RWPE1 (cell line): ENCODE data around the gene DDX42.

Source experiments
- CTCF ChIA-PET: fragments of 350-600 bp; sonication (Branson Sonifier 250); formaldehyde crosslinking; extraction: SDS; loops from one replicate; lab custom pipeline; 2021; lab: Yijun Ruan, JAX
- POLR2A ChIA-PET: fragments of 400-600 bp; formaldehyde crosslinking; extraction: SDS; loops from one replicate; lab custom pipeline; 2020; ENCODE audit warnings: antibody characterized with exemption; ENCODE audit not compliant: low non-redundant PET; lab: Yijun Ruan, JAX
- DNase-seq: peaks from one replicate; pipeline ENCODE4 v3.0.0; 2012; ENCODE audit warnings: low spot score
- H3K27ac ChIP-seq: fragments of 450-650 bp; 2 replicates; pipeline ENCODE4 v1.5.1; 2017
- CTCF ChIP-seq: fragments of 450-650 bp; conservative IDR thresholded peaks from 2 replicates; pipeline ENCODE4 v1.5.1; 2017; ENCODE audit warnings: low read depth, mild to moderate bottlenecking

Gene DDX42

GRCh38 chr17:63837962-63838600, 64.1 kb downstream of the DDX42 start:
- TF ChIP-seq CTCF = no peak
- ChIA-PET POLR2A (interaction anchor here (0.6 to 1.0 kb wide), 2 partner anchors 10 to 61 kb away, joined by 3 to 5 read pairs; partner anchors contain the start of gene FTSJ3), CTCF (interaction anchor here (1.7 kb wide), 1 partner anchor 11 kb away, joined by 12 read pairs; no protein-coding TSS in a partner anchor)
- H3K27ac ChIP-seq = peak overlapping the region; percentile 93
- DNase-seq = no peak

- H3K27ac ChIP-seq = peak overlapping the region; percentile 93
- CTCF ChIA-PET = interaction anchor here (0.7 to 1.7 kb wide), 2 partner anchors 10 to 11 kb away, joined by 4 to 12 read pairs; no protein-coding TSS in a partner anchor
- no peak for TF ChIP-seq CTCF
- POLR2A ChIA-PET = interaction anchor here (0.6 to 1.0 kb wide), 3 partner anchors 11 to 62 kb away, joined by 3 to 7 read pairs (median 5); partner anchors contain the start of gene FTSJ3
- peak; percentile 67 for DNase-seq
Observed at GRCh38 chr17:63838631-63839171, 64.7 kb downstream of the DDX42 start.

GRCh38 chr17:63840591-63841349, 66.8 kb downstream of the DDX42 start:
- POLR2A ChIA-PET = no interaction called here
- TF ChIP-seq CTCF = no peak
- no peak for DNase-seq
- CTCF ChIA-PET = interaction anchor here (0.6 kb wide), 1 partner anchor 8 kb away, joined by 3 read pairs; no protein-coding TSS in a partner anchor
- peak overlapping the region; percentile 93 for H3K27ac ChIP-seq

- no peak for DNase-seq
- POLR2A ChIA-PET = no interaction called here
- TF ChIP-seq CTCF = no peak
- CTCF ChIA-PET = no interaction called here
- peak overlapping the region; percentile 93 for H3K27ac ChIP-seq
Observed at GRCh38 chr17:63841350-63842172, 67.6 kb downstream of the DDX42 start.

- ChIA-PET CTCF (no interaction called here), POLR2A (no interaction called here)
- no peak for DNase-seq
- H3K27ac ChIP-seq = peak overlapping the region; percentile 93
- TF ChIP-seq CTCF = no peak
Observed at GRCh38 chr17:63842173-63842539, 68.2 kb downstream of the DDX42 start.
